ENCODE data around the gene CASP8AP2. TPM values are rescaled to one million over a fixed set of nuclear protein-coding genes. Genes with fewer than 3 reads are reported as not detected.

The CASP8AP2 gene
- total and polyA plus RNA-seq, 8 donors, result 3.0 to 9.3 (median 5.1) TPM

GRCh38 chr6:89862273-89862672, 32.6 kb downstream of the CASP8AP2 start:
- no peak for ATAC-seq
- no peak for DNase-seq
- Histone ChIP-seq H3K27ac (no peak overlapping the region), H3K4me1 (no peaks in the 10 kb centered on the region), H3K9me3 (no peaks in the 10 kb centered on the region), H3K27me3 (no peaks in the 10 kb centered on the region), H3K4me3 (no peak overlapping the region), H3K36me3 (peaks cover 0 to 37% (median 7%) of the 10 kb centered on the region in 3 donors)
- intact Hi-C loops (cut with DNase I), result no loop called here
- TF ChIP-seq CTCF (IDR thresholded peaks at IDR 0.05), result no peak
- 93 to 96% methylated on average over 5 of the region's 5 CpGs for WGBS, 2 donors
- no peak for FAIRE-seq

GRCh38 chr6:89862698-89863097, 33.0 kb downstream of the CASP8AP2 start:
- DNase-seq, result no peak
- H3K27ac ChIP-seq, result no peak overlapping the region
- 93 to 97% methylated on average over 2 of the region's 2 CpGs for WGBS, 2 donors
- no peaks in the 10 kb centered on the region for H3K27me3 ChIP-seq
- no peak for FAIRE-seq
- intact Hi-C loops (cut with DNase I), result no loop called here
- H3K4me3 ChIP-seq, result no peak overlapping the region
- peaks cover 0 to 37% (median 7%) of the 10 kb centered on the region in 3 donors for H3K36me3 ChIP-seq
- no peak for ATAC-seq
- no peaks in the 10 kb centered on the region for H3K4me1 ChIP-seq
- no peak for TF ChIP-seq CTCF (IDR thresholded peaks at IDR 0.05)
- H3K9me3 ChIP-seq, result no peaks in the 10 kb centered on the region

GRCh38 chr6:89866024-89866678, 36.5 kb downstream of the CASP8AP2 start:
- Histone ChIP-seq H3K4me1 (no peaks in the 10 kb centered on the region), H3K36me3 (peaks cover 0 to 15% (median 11%) of the 10 kb centered on the region in 3 donors)
- no peak for FAIRE-seq

GRCh38 chr6:89873721-89874120, 44.0 kb downstream of the CASP8AP2 start:
- no peak for TF ChIP-seq CTCF (IDR thresholded peaks at IDR 0.05)
- FAIRE-seq (no peak), DNase-seq (no peak), ATAC-seq (no peak)
- Histone ChIP-seq H3K4me1 (no peaks in the 10 kb centered on the region), H3K4me3 (no peak overlapping the region), H3K36me3 (peaks cover 0 to 8% (median 0%) of the 10 kb centered on the region in 3 donors), H3K27me3 (no peaks in the 10 kb centered on the region), H3K9me3 (no peaks in the 10 kb centered on the region), H3K27ac (no peak overlapping the region)
- intact Hi-C loops (cut with DNase I), result no loop called here

More at GRCh38 chr6:89866024-89866678, 36.5 kb downstream of the CASP8AP2 start:
- intact Hi-C loops (cut with DNase I), result no loop called here
- H3K4me3 ChIP-seq, result no peak overlapping the region
- no peak for ATAC-seq
- H3K27ac ChIP-seq, result no peak overlapping the region
- no peaks in the 10 kb centered on the region for H3K27me3 ChIP-seq
- no peak for DNase-seq
- WGBS, 2 donors, result 97 to 98% methylated on average over 6 of the region's 6 CpGs
- no peak for TF ChIP-seq CTCF (IDR thresholded peaks at IDR 0.05)
- H3K9me3 ChIP-seq, result no peaks in the 10 kb centered on the region

GRCh38 chr6:89874438-89874837, 44.8 kb downstream of the CASP8AP2 start:
- intact Hi-C loops (cut with DNase I), result no loop called here
- DNase-seq (no peak), ATAC-seq (no peak), FAIRE-seq (no peak)
- H3K4me1 ChIP-seq, result no peaks in the 10 kb centered on the region
- H3K36me3 ChIP-seq, result peaks cover 0 to 8% (median 0%) of the 10 kb centered on the region in 3 donors
- 88 to 91% methylated on average over 3 of the region's 3 CpGs for WGBS, 2 donors
- no peaks in the 10 kb centered on the region for H3K27me3 ChIP-seq
- H3K27ac ChIP-seq, result no peak overlapping the region
- no peaks in the 10 kb centered on the region for H3K9me3 ChIP-seq
- H3K4me3 ChIP-seq, result no peak overlapping the region
- no peak for TF ChIP-seq CTCF (IDR thresholded peaks at IDR 0.05)
